ENCODE results near the gene ATP6V1C2. TPM values are rescaled to one million over a fixed set of nuclear protein-coding genes. Genes with fewer than 3 reads are reported as not detected.
A peak's percentile ranks its signal among the peaks of the same experiment; 100 is the strongest.

ATP6V1C2 gene
- total RNA-seq, 4 donors from 2014 or later, result 142 to 1,335 (median 496) TPM

- WGBS, result 45% methylated on average over 5 of the region's 5 CpGs
- no peaks in the 10 kb centered on the region for H3K27me3 ChIP-seq
Measured at GRCh38 chr2:10686176-10686730, 35.2 kb upstream of the ATP6V1C2 start.

GRCh38 chr2:10688921-10689807, 32.3 kb upstream of the ATP6V1C2 start:
- DNase-seq (ENCODE audit: low spot score in 2 of 2), result no peak
- Histone ChIP-seq H3K9me3 (no peaks in the 10 kb centered on the region), H3K27ac (peak overlapping the region; percentile 93), H3K36me3 (peaks cover 1% of the 10 kb centered on the region), H3K27me3 (no peaks in the 10 kb centered on the region), H3K4me1 (peaks cover 39% of the 10 kb centered on the region), H3K4me3 (peak overlapping the region; percentile 100)
- TF ChIP-seq CTCF (IDR thresholded peaks at IDR 0.05) (no peak), POLR2AphosphoS5 (IDR thresholded peaks at IDR 0.05) (no peak), EP300 (IDR thresholded peaks at IDR 0.05) (no peak), POLR2A (IDR thresholded peaks at IDR 0.05) (no peak)
- 4% methylated on average over 25 of the region's 27 CpGs for WGBS

More at GRCh38 chr2:10686176-10686730, 35.2 kb upstream of the ATP6V1C2 start:
- Histone ChIP-seq H3K27ac (no peak overlapping the region), H3K36me3 (peaks cover 24% of the 10 kb centered on the region), H3K4me1 (peaks cover 39% of the 10 kb centered on the region), H3K9me3 (no peaks in the 10 kb centered on the region), H3K4me3 (no peak overlapping the region)
- TF ChIP-seq EP300 (IDR thresholded peaks at IDR 0.05) (no peak), POLR2AphosphoS5 (IDR thresholded peaks at IDR 0.05) (no peak), POLR2A (IDR thresholded peaks at IDR 0.05) (no peak), CTCF (IDR thresholded peaks at IDR 0.05) (no peak)
- DNase-seq (ENCODE audit: low spot score in 2 of 2), result no peak

- TF ChIP-seq CTCF (IDR thresholded peaks at IDR 0.05), result no peak
- TF ChIP-seq EP300 (IDR thresholded peaks at IDR 0.05), result no peak
- no peak for TF ChIP-seq POLR2AphosphoS5 (IDR thresholded peaks at IDR 0.05)
- TF ChIP-seq POLR2A (IDR thresholded peaks at IDR 0.05), result no peak
- no peak for DNase-seq (ENCODE audit: low spot score in 2 of 2)
- Histone ChIP-seq H3K27me3 (no peaks in the 10 kb centered on the region), H3K36me3 (no peaks in the 10 kb centered on the region), H3K27ac (no peak overlapping the region), H3K4me1 (peaks cover 33% of the 10 kb centered on the region), H3K9me3 (no peaks in the 10 kb centered on the region), H3K4me3 (no peak overlapping the region)
- WGBS, result 96% methylated on average over 6 of the region's 6 CpGs
Measured at GRCh38 chr2:10691521-10691920, 29.9 kb upstream of the ATP6V1C2 start.

- no peaks in the 10 kb centered on the region for H3K4me1 ChIP-seq
- no peaks in the 10 kb centered on the region for H3K36me3 ChIP-seq
- no peaks in the 10 kb centered on the region for H3K27me3 ChIP-seq
- H3K9me3 ChIP-seq, result no peaks in the 10 kb centered on the region
- TF ChIP-seq CTCF (IDR thresholded peaks at IDR 0.05), result no peak
- no peak overlapping the region for H3K27ac ChIP-seq
- 73% methylated on average over 4 of the region's 4 CpGs for WGBS
- DNase-seq (ENCODE audit: low spot score in 2 of 2), result no peak
- no peak overlapping the region for H3K4me3 ChIP-seq
Measured at GRCh38 chr2:10700078-10700803, 21.2 kb upstream of the ATP6V1C2 start.
